Measurements from ENCODE around the gene BZW2. TPM values are rescaled to one million over a fixed set of nuclear protein-coding genes. Genes with fewer than 3 reads are reported as not detected.

The BZW2 gene
- polyA plus RNA-seq, 1 donor (not counting 4 experiments of a cell fraction or from before 2014, with no cell fraction given): 65.7 TPM

DNA sequence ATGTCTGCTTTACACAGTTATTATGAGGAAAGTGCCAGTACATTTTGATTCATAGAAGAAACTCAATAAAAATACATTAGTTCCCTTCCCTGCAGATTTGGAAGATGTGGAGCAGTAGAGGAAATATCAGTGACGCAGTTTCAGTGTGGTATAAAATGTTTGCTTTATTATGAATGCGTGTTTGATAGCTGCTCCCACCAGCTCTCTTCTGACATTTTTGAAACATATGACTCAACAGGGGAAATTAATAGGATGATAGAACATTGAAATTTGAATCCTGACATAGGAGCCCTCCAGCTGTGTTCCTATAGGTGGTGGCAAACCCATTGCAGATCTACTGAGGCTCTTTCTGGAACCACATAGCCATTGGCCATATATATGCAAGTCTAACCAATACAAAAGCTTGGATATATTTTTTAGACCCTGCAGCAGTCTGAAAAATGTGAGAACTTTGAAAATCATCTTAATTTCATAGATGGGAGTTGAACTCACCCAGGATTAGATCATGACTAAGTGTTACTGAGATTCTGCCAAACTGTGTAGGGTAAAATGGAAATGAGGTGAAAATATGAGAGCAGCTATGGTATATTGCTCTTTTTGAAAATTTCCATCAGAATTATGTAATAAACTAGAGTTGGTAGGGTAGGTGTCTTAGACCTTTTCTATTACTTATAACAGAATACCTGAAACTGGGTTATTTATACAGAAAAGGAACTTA is 47.8 kb downstream of the BZW2 start:
- H3K4me1 ChIP-seq (ENCODE audit: control insufficient read depth, extremely low read depth, insufficient read depth, low read length): no peaks in the 10 kb centered on the region
- no peak overlapping the region for H2AFZ ChIP-seq (ENCODE audit: control insufficient read depth, low read length)
- H3K9me1 ChIP-seq (ENCODE audit: control insufficient read depth, extremely low read depth, insufficient read depth, low read length): no peaks in the 10 kb centered on the region
- no peak overlapping the region for H3K4me2 ChIP-seq (ENCODE audit: control insufficient read depth, extremely low read depth, insufficient read depth, low read depth, low read length)
- H3K27ac ChIP-seq (ENCODE audit: control insufficient read depth, insufficient read depth, low read length): no peak overlapping the region
- no peaks in the 10 kb centered on the region for H4K20me1 ChIP-seq (ENCODE audit: control insufficient read depth, extremely low read depth, insufficient read depth, low read length)
- FAIRE-seq (no peak), DNase-seq (ENCODE audit: low read depth, low spot score) (no peak)
- dilution Hi-C loops (cut with MboI; ENCODE audit: extremely low pct_ligation_motif_present, low sequenced_read_pairs): no loop called here
- H3K36me3 ChIP-seq (ENCODE audit: control insufficient read depth in 2 of 2, extremely low read depth in 1 of 2, insufficient read depth in 2 of 2, low read length in 2 of 2): peaks cover 21 to 23% of the 10 kb centered on the region in 2 experiments
- TF ChIP-seq, protein P1, sequence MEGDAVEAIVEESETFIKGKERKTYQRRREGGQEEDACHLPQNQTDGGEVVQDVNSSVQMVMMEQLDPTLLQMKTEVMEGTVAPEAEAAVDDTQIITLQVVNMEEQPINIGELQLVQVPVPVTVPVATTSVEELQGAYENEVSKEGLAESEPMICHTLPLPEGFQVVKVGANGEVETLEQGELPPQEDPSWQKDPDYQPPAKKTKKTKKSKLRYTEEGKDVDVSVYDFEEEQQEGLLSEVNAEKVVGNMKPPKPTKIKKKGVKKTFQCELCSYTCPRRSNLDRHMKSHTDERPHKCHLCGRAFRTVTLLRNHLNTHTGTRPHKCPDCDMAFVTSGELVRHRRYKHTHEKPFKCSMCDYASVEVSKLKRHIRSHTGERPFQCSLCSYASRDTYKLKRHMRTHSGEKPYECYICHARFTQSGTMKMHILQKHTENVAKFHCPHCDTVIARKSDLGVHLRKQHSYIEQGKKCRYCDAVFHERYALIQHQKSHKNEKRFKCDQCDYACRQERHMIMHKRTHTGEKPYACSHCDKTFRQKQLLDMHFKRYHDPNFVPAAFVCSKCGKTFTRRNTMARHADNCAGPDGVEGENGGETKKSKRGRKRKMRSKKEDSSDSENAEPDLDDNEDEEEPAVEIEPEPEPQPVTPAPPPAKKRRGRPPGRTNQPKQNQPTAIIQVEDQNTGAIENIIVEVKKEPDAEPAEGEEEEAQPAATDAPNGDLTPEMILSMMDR (optimal IDR thresholded peaks at IDR 0.05 in 1 of 3, IDR thresholded peaks at IDR 0.05 in 1 of 3, conservative IDR thresholded peaks at IDR 0.05 in 1 of 3; ENCODE audit: extremely low read depth in 1 of 3, insufficient read depth in 2 of 3, low read length in 3 of 3): no peak
- no peak for TF ChIP-seq EZH2 (IDR thresholded peaks at IDR 0.05; ENCODE audit: low read length)
- no peak overlapping the region for H3K4me3 ChIP-seq (ENCODE audit: control insufficient read depth in 2 of 3, extremely low read depth in 1 of 3, insufficient read depth in 2 of 3, low read depth in 1 of 3, low read length in 3 of 3)
- H3K27me3 ChIP-seq (ENCODE audit: control insufficient read depth, extremely low read depth, insufficient read depth, low read length): no peaks in the 10 kb centered on the region
- no peaks in the 10 kb centered on the region for H3K9me3 ChIP-seq (ENCODE audit: control insufficient read depth, low read depth, low read length)
- no peaks in the 10 kb centered on the region for H3K79me2 ChIP-seq (ENCODE audit: control insufficient read depth, insufficient read depth, low read length)
- no peak overlapping the region for H3K9ac ChIP-seq (ENCODE audit: control insufficient read depth, extremely low read depth, insufficient read depth, low read length)

- Histone ChIP-seq H3K9me1 (ENCODE audit: control insufficient read depth, extremely low read depth, insufficient read depth, low read length) (no peaks in the 10 kb centered on the region), H3K27ac (ENCODE audit: control insufficient read depth, insufficient read depth, low read length) (no peak overlapping the region), H4K20me1 (ENCODE audit: control insufficient read depth, extremely low read depth, insufficient read depth, low read length) (no peaks in the 10 kb centered on the region), H2AFZ (ENCODE audit: control insufficient read depth, low read length) (no peak overlapping the region), H3K4me3 (ENCODE audit: control insufficient read depth in 2 of 3, extremely low read depth in 1 of 3, insufficient read depth in 2 of 3, low read depth in 1 of 3, low read length in 3 of 3) (no peak overlapping the region), H3K9ac (ENCODE audit: control insufficient read depth, extremely low read depth, insufficient read depth, low read length) (no peak overlapping the region), H3K36me3 (ENCODE audit: control insufficient read depth in 2 of 2, extremely low read depth in 1 of 2, insufficient read depth in 2 of 2, low read length in 2 of 2) (peaks cover 22 to 25% of the 10 kb centered on the region in 2 experiments), H3K9me3 (ENCODE audit: control insufficient read depth, low read depth, low read length) (no peaks in the 10 kb centered on the region), H3K4me2 (ENCODE audit: control insufficient read depth, extremely low read depth, insufficient read depth, low read depth, low read length) (no peak overlapping the region), H3K79me2 (ENCODE audit: control insufficient read depth, insufficient read depth, low read length) (no peaks in the 10 kb centered on the region), H3K27me3 (ENCODE audit: control insufficient read depth, extremely low read depth, insufficient read depth, low read length) (no peaks in the 10 kb centered on the region), H3K4me1 (ENCODE audit: control insufficient read depth, extremely low read depth, insufficient read depth, low read length) (no peaks in the 10 kb centered on the region)
- no peak for DNase-seq (ENCODE audit: low read depth, low spot score)
- dilution Hi-C loops (cut with MboI; ENCODE audit: extremely low pct_ligation_motif_present, low sequenced_read_pairs): no loop called here
- FAIRE-seq: no peak
- TF ChIP-seq, protein P1 (optimal IDR thresholded peaks at IDR 0.05 in 1 of 3, IDR thresholded peaks at IDR 0.05 in 1 of 3, conservative IDR thresholded peaks at IDR 0.05 in 1 of 3; ENCODE audit: extremely low read depth in 1 of 3, insufficient read depth in 2 of 3, low read length in 3 of 3): no peak
- no peak for TF ChIP-seq EZH2 (IDR thresholded peaks at IDR 0.05; ENCODE audit: low read length)
Measured at GRCh38 chr7:16694806-16695205, 48.8 kb downstream of the BZW2 start.
